DMS 273 (cell line): ENCODE measurements around the gene TRNP1.
"Not testable (repeated sequence)": the region's sequence is repeated elsewhere in the genome, so short reads cannot be mapped to it uniquely, and the experiment has no call there.

Source experiments
- DNase-seq: peaks from one replicate; lab custom pipeline; 2025; ENCODE audit not compliant: unreplicated experiment; lab: John Stamatoyannopoulos, UW

TRNP1 gene, protein sequence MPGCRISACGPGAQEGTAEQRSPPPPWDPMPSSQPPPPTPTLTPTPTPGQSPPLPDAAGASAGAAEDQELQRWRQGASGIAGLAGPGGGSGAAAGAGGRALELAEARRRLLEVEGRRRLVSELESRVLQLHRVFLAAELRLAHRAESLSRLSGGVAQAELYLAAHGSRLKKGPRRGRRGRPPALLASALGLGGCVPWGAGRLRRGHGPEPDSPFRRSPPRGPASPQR

DNA sequence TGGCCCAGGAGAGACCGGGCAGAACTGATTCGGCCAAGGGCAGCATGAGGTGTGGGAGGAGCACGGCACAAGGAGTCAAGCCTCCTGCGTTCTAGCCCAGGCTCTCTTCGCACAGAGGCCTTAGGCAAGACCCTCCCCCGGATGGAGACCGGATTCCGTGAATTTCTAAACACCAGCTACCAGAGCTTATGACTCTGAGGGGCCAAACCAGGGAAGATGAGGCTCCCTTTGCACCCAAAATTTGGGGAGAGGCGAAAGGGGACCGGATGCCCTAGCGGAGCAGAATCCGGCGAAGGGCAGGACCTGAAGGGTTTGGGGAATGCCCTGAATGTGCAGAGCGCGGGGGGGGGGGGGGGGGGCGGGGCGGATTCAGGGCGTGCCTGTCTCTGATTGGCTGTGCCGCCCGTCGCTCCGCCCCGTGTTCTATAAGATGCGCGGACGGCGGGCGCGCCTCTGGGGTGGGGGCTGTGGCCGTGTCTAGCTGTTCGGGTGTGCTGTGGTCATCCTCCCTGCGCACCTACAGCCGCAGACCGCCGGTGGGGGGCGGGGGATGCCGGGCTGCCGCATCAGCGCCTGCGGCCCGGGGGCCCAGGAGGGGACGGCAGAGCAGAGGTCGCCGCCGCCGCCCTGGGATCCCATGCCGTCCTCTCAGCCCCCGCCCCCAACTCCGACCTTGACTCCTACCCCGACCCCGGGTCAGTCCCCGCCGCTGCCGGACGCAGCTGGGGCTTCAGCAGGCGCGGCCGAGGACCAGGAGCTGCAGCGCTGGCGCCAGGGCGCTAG is at the start of gene TRNP1:
TRNP1 (plus strand) TSS at position 456 of the 783 bp plus-strand sequence; CDS start at position 551, 95 bp downstream.
- peak; percentile 90 for DNase-seq

DNA sequence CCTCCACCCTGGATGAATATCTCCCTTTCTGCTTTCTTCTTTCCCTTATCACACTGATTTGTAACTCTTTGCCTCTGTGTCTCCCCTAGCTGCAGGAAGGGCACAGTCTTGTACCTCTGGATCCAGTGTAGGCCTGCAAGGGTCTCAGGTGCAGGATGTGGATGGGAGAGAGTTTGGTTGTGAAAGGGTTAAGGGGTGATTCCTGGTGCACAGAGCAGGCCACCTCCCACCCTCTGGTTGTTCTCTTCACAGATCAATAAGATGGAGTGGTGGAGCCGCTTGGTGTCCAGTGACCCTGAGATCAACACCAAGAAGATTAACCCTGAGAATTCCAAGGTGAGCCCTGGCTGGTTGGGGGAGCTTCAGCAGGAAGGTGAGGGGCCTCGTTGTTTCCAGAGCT is 48.4 kb upstream of the TRNP1 start:
- DNase-seq, result no peak

DNA sequence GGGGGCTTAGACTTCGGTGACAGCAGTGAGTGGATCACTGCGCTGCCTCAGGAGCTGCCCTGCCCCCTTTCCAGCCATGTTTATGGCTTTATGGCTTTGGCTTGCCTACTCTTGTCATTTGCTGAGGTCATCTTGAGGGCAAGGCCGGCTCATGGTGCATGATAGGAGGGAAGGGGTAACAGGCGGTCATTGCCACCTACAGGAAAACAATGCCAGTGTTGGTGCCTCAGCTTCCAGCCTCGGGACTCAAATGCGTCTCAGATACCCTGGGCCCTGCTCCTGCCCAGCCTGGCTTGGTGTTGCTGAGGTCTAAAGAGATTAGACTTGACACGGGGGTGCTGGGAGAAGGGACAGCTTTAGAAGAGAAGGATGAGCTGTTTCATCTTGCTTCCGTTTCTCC is 47.8 kb upstream of the TRNP1 start:
- DNase-seq, result no peak

GRCh38 chr1:26946270-26946669 is 47.2 kb upstream of the TRNP1 start:
- no peak for DNase-seq

- DNase-seq, result not testable (repeated sequence)
Observed at GRCh38 chr1:26948725-26949057, 44.8 kb upstream of the TRNP1 start.

- DNase-seq, result no peak
Observed at GRCh38 chr1:26949266-26949925, 44.1 kb upstream of the TRNP1 start.

DNA sequence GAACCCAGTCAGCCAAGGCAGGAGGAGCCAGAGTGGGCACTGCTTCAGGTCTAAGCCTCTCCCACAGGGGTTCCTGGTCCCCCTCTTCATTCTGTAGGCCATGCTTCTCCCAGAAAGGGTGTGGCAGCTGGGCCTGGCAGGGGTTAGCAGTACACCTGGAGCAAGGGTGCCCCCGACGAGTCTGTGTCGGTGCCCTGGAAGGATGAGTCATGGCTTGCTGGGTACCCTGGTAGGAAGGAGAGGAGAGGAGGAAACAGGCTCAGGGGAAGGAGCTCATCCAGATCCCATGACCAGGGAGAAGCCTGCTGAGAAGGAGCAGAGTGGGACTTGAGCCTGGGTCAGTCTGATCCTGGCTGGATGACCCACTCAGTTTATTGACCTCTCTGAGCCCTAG is 43.6 kb upstream of the TRNP1 start:
- DNase-seq, result no peak

- no peak for DNase-seq
Observed at GRCh38 chr1:26950602-26951001, 42.9 kb upstream of the TRNP1 start.

DNA sequence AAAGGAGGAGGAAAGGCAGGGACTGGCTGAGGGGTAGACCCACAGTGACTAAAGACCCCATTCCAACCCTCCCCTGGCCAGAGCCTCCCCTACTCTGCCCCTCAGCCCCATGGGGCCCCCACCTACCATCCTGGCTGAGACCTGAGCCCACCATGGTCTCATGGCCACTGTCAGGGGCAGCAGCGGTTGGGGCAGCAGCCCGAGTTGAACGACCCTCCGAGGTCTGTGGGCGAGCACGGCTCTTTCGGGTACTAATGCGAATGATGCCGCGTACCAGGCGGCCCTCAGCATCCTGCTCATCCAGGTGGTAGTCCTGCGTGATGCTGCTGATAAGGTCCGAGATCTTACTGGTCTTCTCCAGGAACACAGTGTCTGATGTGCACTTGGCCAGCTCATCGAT is 42.3 kb upstream of the TRNP1 start:
- no peak for DNase-seq

- DNase-seq, result no peak
Observed at GRCh38 chr1:26951821-26952497, 41.5 kb upstream of the TRNP1 start.

- no peak for DNase-seq
Observed at GRCh38 chr1:26953374-26953773, 40.1 kb upstream of the TRNP1 start.

GRCh38 chr1:26956321-26956720 is 37.2 kb upstream of the TRNP1 start:
- DNase-seq, result no peak

DNA sequence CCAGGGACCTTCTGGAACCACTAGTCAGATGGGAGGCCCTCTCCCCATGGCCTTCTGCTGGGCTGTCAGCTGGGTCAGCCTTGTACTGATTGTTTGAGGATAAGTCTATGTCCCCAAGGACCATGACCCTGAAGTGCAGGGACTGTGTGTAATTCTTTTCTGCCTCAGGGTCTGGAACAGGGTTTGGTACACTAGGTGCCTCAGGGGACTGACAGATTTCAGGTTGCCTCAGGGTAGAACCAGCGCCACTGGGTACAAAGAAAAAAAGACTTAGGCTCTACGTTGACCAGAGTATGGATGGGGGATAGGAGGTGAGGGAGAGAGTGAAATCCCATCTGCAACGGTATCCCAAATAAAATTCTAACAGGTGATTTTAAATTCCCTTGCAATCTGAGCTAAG is 36.2 kb upstream of the TRNP1 start:
- no peak for DNase-seq

GRCh38 chr1:26959270-26959669 is 34.2 kb upstream of the TRNP1 start:
- no peak for DNase-seq

DNA sequence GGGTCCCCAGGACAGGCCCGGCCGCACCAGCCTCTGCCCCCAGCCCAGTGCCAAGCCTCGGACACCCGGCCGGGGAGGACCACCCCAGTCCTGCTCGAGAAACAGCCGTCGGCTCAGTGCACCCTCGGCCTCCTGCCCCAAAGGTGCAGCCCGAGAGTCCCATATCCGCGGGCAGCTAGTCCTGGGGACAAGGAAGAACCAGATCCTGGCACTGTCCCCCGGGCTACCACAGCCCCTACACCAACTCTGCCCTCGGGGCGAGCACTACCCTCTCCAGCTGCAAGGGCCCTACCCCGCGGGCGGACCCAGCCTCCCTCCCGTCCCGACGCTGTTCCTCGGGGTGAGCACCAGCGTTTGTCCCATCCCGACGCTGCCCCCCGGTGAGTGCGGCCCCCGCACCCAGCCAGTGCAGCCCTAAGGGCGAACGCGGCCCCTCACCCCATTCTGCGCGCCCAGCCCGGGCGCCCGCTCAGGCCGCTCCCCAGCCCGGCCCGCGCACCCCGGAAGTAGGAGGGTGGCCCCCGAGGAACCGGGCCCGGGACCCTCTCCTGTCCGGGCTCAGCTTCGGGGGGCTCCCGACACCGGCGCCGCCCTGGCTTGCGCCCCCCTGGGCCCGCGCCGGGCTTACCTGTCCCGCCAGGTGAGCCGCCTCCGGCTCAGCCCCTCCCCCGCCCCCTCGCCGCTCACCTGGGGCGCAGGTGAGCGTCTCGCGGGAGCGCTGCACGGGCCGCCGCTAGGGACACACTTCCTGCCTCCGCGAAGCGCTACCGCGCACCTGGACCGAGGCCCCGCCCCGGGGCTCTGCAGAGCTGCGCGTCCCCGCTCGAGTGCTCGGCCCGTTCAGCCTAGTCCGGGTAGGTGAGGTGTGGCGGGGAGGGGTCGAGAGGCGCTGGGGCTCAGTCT is 33.5 kb upstream of the TRNP1 start, which contains the start of gene KDF1:
KDF1 (minus strand) TSS at position 747 of the 903 bp plus-strand sequence. CDS start 8,088 bp downstream, outside the sequence.
- no peak for DNase-seq

- no peak for DNase-seq
Observed at GRCh38 chr1:26960625-26960966, 32.9 kb upstream of the TRNP1 start.

- DNase-seq, result peak; percentile 37
Observed at GRCh38 chr1:26961826-26962225, 31.7 kb upstream of the TRNP1 start.

DNA sequence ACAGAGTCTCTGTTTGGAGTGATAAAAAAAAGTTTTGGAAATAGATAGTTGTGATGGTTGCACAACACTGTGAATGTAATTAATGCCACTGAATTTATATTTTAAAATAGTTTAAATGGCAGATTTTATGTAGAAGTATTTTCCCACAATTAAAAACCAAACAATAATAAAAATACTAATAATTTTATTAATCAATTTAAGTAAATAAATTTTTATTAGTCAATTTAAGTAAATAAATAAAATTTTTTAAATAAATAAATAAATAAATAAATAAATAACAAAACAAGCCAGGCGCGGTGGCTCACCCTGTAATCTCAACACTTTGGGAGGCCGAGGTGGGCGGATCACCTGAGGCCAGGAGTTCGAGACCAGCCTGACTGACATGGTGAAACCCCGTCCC is 28.3 kb upstream of the TRNP1 start:
- no peak for DNase-seq

DNA sequence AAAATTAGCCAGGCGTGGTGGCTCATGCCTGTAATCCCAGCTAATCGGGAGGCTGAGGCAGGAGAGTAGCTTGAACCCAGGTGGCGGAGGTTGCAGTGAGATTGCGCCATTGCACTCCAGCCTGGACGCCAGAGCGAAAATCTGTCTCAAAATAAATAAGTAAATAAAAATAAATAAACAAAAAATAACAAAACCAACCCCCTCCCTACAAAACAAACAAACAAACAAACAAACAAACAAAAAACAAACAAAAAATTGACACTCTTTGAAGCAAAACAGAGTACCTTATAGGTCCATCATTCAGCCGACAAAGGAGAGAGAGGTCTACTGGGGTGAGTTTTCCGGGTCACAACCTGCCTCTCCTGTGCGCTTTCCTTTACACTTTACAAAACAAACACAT is 27.9 kb upstream of the TRNP1 start:
- DNase-seq, result no peak

- DNase-seq, result peak; percentile 79
Observed at GRCh38 chr1:26970810-26971209, 22.7 kb upstream of the TRNP1 start.

GRCh38 chr1:26971590-26971989 is 21.9 kb upstream of the TRNP1 start:
- DNase-seq, result no peak
